WTC11 (cell line): ENCODE data around the gene SLC36A1.

ENCODE experiments used
- FOXJ3 ChIP-seq: sonication (generic); formaldehyde crosslinking; IDR thresholded peaks from 2 replicates; pipeline ENCODE4 v1.9.0; 2021; ENCODE audit warnings: missing genetic modification reagents, mild to moderate bottlenecking, borderline replicate concordance
- TF ChIP-seq, protein P1 (sequence below): fragments of 200-600 bp; IDR thresholded peaks from 2 replicates; pipeline ENCODE4 v1.8.0; 2022; ENCODE audit warnings: antibody characterized with exemption
- TF ChIP-seq, protein P2 (sequence below): fragments of 250-450 bp; sonication (Bioruptor Pico); conservative IDR thresholded peaks from 2 replicates; pipeline ENCODE4 v1.9.0; 2021; ENCODE audit warnings: mild to moderate bottlenecking
- TF ChIP-seq, protein P3 (sequence below): sonication (generic); formaldehyde crosslinking; IDR thresholded peaks from 2 replicates; pipeline ENCODE4 v1.8.0; 2022; ENCODE audit warnings: mild to moderate bottlenecking, missing genetic modification reagents

DNA sequence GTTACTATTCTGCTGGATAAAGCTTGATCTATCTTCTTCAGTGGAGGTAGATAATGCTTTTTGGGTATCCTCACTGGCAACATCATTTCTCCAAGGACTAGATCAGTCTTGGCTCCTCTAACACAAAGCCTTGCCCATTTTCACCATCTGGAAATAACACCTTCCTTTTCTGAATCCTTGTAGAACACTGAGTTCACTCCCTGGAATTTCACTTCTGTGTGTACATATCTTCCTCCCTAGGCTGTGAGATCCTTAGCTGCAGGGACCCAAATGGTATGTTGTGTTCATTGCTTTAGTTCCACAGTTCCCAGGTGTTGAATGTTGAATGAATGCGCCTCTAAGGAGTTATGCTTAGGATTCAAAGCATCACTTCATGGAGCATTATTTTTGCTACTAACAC, 16.7 kb upstream of the SLC36A1 start:
- TF ChIP-seq, protein P1, sequence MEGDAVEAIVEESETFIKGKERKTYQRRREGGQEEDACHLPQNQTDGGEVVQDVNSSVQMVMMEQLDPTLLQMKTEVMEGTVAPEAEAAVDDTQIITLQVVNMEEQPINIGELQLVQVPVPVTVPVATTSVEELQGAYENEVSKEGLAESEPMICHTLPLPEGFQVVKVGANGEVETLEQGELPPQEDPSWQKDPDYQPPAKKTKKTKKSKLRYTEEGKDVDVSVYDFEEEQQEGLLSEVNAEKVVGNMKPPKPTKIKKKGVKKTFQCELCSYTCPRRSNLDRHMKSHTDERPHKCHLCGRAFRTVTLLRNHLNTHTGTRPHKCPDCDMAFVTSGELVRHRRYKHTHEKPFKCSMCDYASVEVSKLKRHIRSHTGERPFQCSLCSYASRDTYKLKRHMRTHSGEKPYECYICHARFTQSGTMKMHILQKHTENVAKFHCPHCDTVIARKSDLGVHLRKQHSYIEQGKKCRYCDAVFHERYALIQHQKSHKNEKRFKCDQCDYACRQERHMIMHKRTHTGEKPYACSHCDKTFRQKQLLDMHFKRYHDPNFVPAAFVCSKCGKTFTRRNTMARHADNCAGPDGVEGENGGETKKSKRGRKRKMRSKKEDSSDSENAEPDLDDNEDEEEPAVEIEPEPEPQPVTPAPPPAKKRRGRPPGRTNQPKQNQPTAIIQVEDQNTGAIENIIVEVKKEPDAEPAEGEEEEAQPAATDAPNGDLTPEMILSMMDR = no peak
- TF ChIP-seq, protein P2, sequence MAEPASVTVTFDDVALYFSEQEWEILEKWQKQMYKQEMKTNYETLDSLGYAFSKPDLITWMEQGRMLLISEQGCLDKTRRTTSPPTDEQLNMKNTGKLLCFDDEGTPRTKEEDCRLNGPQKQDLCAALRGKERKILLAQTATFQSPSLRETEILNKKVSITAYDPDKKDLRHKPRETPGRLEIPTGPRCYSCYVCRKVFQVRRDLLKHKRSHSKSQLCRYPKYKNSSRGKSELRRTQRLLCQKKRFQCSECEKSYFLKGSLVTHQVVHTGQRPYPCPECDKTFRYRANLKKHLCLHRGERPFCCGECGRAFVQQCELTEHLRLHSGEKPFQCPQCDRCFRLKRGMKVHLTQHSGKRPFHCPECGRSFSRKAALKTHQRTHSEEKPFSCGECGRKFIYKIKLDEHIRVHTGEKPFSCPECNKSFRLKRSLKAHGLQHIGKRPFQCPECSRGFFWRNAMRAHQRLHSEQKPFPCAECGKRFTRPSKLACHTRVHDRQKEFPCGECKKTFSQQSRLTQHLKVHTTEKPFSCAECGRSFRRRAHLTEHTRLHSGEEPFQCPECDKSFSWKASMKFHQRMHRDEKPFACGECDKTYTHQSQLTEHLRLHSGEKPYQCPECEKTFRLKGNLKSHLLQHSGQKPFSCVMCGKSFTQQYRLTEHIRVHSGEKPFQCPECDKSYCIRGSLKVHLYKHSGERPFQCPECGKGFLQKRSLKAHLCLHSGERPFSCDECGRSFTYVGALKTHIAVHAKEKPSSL = no peak
- no peak for TF ChIP-seq FOXJ3 (CRISPR knock-in tag)
- TF ChIP-seq, protein P3, sequence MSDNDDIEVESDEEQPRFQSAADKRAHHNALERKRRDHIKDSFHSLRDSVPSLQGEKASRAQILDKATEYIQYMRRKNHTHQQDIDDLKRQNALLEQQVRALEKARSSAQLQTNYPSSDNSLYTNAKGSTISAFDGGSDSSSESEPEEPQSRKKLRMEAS = no peak
